Type B pancreatic cell (in vitro differentiated cells): Measurements from ENCODE around the gene PRKCZ. TPM values are rescaled to one million over a fixed set of nuclear protein-coding genes. Genes with fewer than 3 reads are reported as not detected.
"Not testable (repeated sequence)": the region's sequence is repeated elsewhere in the genome, so short reads cannot be mapped to it uniquely, and the experiment has no call there.

Source experiments
- DNase-seq: peaks from one replicate; pipeline ENCODE4 v3.0.0; 2021; ENCODE audit warnings: mixed read lengths; ENCODE audit not compliant: unreplicated experiment; ENCODE audit errors: extremely low spot score
- H3K27ac Mint-ChIP-seq: 2 replicates; pipeline ENCODE4 v1.8.0; 2021; ENCODE audit warnings: mild to moderate bottlenecking, mixed read lengths
- H3K27me3 Mint-ChIP-seq: 2 replicates; pipeline ENCODE4 v1.8.0; 2021; ENCODE audit warnings: mixed read lengths
- H3K36me3 Mint-ChIP-seq: 2 replicates; pipeline ENCODE4 v1.8.0; 2021; ENCODE audit warnings: mixed read lengths
- H3K4me1 Mint-ChIP-seq: one replicate; pipeline ENCODE4 v1.8.0; 2021; ENCODE audit warnings: mixed read lengths; ENCODE audit not compliant: unreplicated experiment
- H3K4me3 Mint-ChIP-seq: 2 replicates; pipeline ENCODE4 v1.8.0; 2021; ENCODE audit warnings: mild to moderate bottlenecking, mixed read lengths
- H3K9me3 Mint-ChIP-seq: 2 replicates; pipeline ENCODE4 v1.8.0; 2021; ENCODE audit warnings: mixed read lengths
- CTCF ChIP-seq: fragments of 200-600 bp; sonication (generic); conservative IDR thresholded peaks from 2 replicates; pipeline ENCODE4 v1.5.0; 2021; ENCODE audit warnings: antibody characterized with exemption, mild to moderate bottlenecking
- total RNA-seq: library from RNA; stranded (reverse); gene quantifications from 2 replicates; pipeline ENCODE4 v1.2.1, GENCODE V29; 2021; ENCODE audit warnings: low replicate concordance

Gene PRKCZ
- total RNA-seq, 1 donor from 2014 or later, result 33.2 TPM

GRCh38 chr1:2091611-2092604 lies 41.7 kb downstream of the PRKCZ start:
- Mint-ChIP-seq H3K27ac (no peak overlapping the region), H3K9me3 (no peaks in the 10 kb centered on the region), H3K4me3 (no peak overlapping the region), H3K27me3 (no peaks in the 10 kb centered on the region), H3K4me1 (peaks cover 12% of the 10 kb centered on the region), H3K36me3 (no peaks in the 10 kb centered on the region)
- no peak for DNase-seq
- TF ChIP-seq CTCF, result peak; percentile 74

GRCh38 chr1:2093055-2093454 lies 42.8 kb downstream of the PRKCZ start:
- Mint-ChIP-seq H3K4me1 (peaks cover 16% of the 10 kb centered on the region), H3K27me3 (no peaks in the 10 kb centered on the region), H3K36me3 (peaks cover 5% of the 10 kb centered on the region), H3K4me3 (no peak overlapping the region), H3K9me3 (peaks cover 5% of the 10 kb centered on the region), H3K27ac (no peak overlapping the region)
- TF ChIP-seq CTCF, result no peak
- DNase-seq, result no peak

GRCh38 chr1:2093636-2094035 lies 43.4 kb downstream of the PRKCZ start:
- peaks cover 5% of the 10 kb centered on the region for H3K36me3 Mint-ChIP-seq

GRCh38 chr1:2094269-2095158 lies 44.3 kb downstream of the PRKCZ start:
- DNase-seq, H3K27ac Mint-ChIP-seq, H3K27me3 Mint-ChIP-seq, H3K4me3 Mint-ChIP-seq, H3K4me1 Mint-ChIP-seq, H3K9me3 Mint-ChIP-seq, H3K36me3 Mint-ChIP-seq: not testable (repeated sequence)

More at GRCh38 chr1:2093636-2094035, 43.4 kb downstream of the PRKCZ start:
- Mint-ChIP-seq H3K4me1 (peaks cover 15% of the 10 kb centered on the region), H3K27ac (no peak overlapping the region), H3K9me3 (peaks cover 6% of the 10 kb centered on the region), H3K27me3 (no peaks in the 10 kb centered on the region), H3K4me3 (no peak overlapping the region)
- TF ChIP-seq CTCF, result no peak
- no peak for DNase-seq

- no peaks in the 10 kb centered on the region for H3K27me3 Mint-ChIP-seq
- no peak for DNase-seq
- no peak overlapping the region for H3K27ac Mint-ChIP-seq
- peaks cover 6% of the 10 kb centered on the region for H3K9me3 Mint-ChIP-seq
- H3K36me3 Mint-ChIP-seq, result peaks cover 9% of the 10 kb centered on the region
- H3K4me1 Mint-ChIP-seq, result peaks cover 17% of the 10 kb centered on the region
- no peak overlapping the region for H3K4me3 Mint-ChIP-seq
- no peak for TF ChIP-seq CTCF
Measured at GRCh38 chr1:2095394-2095793, 45.2 kb downstream of the PRKCZ start.
